Stimulated activated CD8-positive, alpha-beta memory T cell treated with anti-CD3 and anti-CD28 coated beads, Interleukin-4, amount 100 ng/mL, for 4 hours (primary cell): Measurements from ENCODE around the gene ATP1A1.

Experiments used
- DNase-seq, 2 donors: peaks; one replicate each; pipeline ENCODE4 v3.0.0-alpha.2; 2020; ENCODE audit warnings: low read depth in 2 of 2, low spot score in 1 of 2

The ATP1A1 gene

GRCh38 chr1:116389013-116389412 is 16.0 kb downstream of the ATP1A1 start:
- no peak for DNase-seq

GRCh38 chr1:116389686-116390085 is 16.6 kb downstream of the ATP1A1 start:
- no peak for DNase-seq

GRCh38 chr1:116390195-116390594 is 17.2 kb downstream of the ATP1A1 start:
- no peak for DNase-seq

- DNase-seq = no peak
These were observed 18.1 kb downstream of the ATP1A1 start for GRCh38 chr1:116391185-116391584.

- no peak for DNase-seq
These were observed 19.8 kb downstream of the ATP1A1 start for GRCh38 chr1:116392717-116393404.

GRCh38 chr1:116393792-116394191 is 20.7 kb downstream of the ATP1A1 start:
- DNase-seq = no peak

GRCh38 chr1:116394270-116394669 is 21.2 kb downstream of the ATP1A1 start:
- DNase-seq = no peak

GRCh38 chr1:116396769-116397168 is 23.7 kb downstream of the ATP1A1 start:
- no peak for DNase-seq

- no peak for DNase-seq
These were observed 24.7 kb downstream of the ATP1A1 start for GRCh38 chr1:116397728-116398127.

GRCh38 chr1:116400780-116401179 is 27.7 kb downstream of the ATP1A1 start:
- no peak for DNase-seq

GRCh38 chr1:116401646-116402176 is 28.7 kb downstream of the ATP1A1 start:
- no peak for DNase-seq

GRCh38 chr1:116402333-116402732 is 29.3 kb downstream of the ATP1A1 start:
- no peak for DNase-seq

- no peak for DNase-seq
These were observed 30.6 kb downstream of the ATP1A1 start for GRCh38 chr1:116403496-116404136.

GRCh38 chr1:116404699-116405098 is 31.7 kb downstream of the ATP1A1 start:
- no peak for DNase-seq

- no peak for DNase-seq
These were observed 32.4 kb downstream of the ATP1A1 start for GRCh38 chr1:116405241-116406135.

GRCh38 chr1:116407033-116407432 is 34.0 kb downstream of the ATP1A1 start:
- DNase-seq = no peak

GRCh38 chr1:116408193-116408592 is 35.1 kb downstream of the ATP1A1 start:
- DNase-seq = no peak

GRCh38 chr1:116408803-116409720 is 36.0 kb downstream of the ATP1A1 start:
- DNase-seq = no peak

GRCh38 chr1:116409751-116410191 is 36.7 kb downstream of the ATP1A1 start:
- no peak for DNase-seq

GRCh38 chr1:116411784-116412479 is 38.9 kb downstream of the ATP1A1 start:
- no peak for DNase-seq
